ENCODE results near the gene NEUROD1. TPM values are rescaled to one million over a fixed set of nuclear protein-coding genes. Genes with fewer than 3 reads are reported as not detected.

NEUROD1 gene
- total and polyA plus RNA-seq, 9 of the 15 experiments (the other 6 are each of a cell fraction or from before 2014, with no cell fraction given), result not detected

DNA sequence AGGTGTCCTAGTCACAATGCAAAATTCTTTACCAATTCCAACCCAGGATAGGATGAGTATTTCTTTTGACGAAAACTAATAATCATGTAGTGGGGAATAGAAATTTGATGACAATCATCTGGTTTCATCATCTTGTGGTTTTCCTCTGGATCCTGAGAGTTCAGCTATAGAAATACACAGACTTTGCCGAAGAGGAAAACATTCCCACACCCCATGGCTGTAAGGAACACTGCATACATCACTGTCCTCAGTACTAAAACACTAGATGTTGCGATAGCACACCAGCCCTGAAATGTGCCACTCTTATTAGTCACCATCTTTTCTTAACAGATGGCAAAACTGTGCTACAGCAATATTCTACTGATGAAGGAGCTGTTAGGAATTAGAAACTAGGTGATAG lies 52.8 kb downstream of the NEUROD1 start:
- DNase-seq (ENCODE audit: extremely low read depth in 1 of 4, low spot score in 3 of 4) (no peak), FAIRE-seq (no peak), ATAC-seq (no peak)
- Histone ChIP-seq H3K9me1 (ENCODE audit: control insufficient read depth, insufficient read depth, low read length) (no peaks in the 10 kb centered on the region), H3K9ac (ENCODE audit: insufficient read depth in 1 of 2, low read depth in 2 of 2, low read length in 2 of 2) (no peak overlapping the region), H3K27ac (ENCODE audit: extremely low read depth, low read depth, low read length) (no peak overlapping the region), H3K36me3 (ENCODE audit: control insufficient read depth, insufficient read depth, low read length) (no peaks in the 10 kb centered on the region), H3K9me3 (replicated peaks; ENCODE audit: control insufficient read depth, insufficient read depth, low read depth, low read length) (no peaks in the 10 kb centered on the region), H2AFZ (ENCODE audit: low read depth, low read length) (no peak overlapping the region), H4K20me1 (replicated peaks; ENCODE audit: control insufficient read depth, insufficient read depth, low read length) (no peaks in the 10 kb centered on the region), H3K79me2 (ENCODE audit: control insufficient read depth, insufficient read depth, low read length) (no peaks in the 10 kb centered on the region), H3K4me3 (no peak overlapping the region), H3K4me2 (ENCODE audit: insufficient read depth, low read length) (no peak overlapping the region), H3K27me3 (ENCODE audit: control insufficient read depth in 2 of 2, insufficient read depth in 2 of 2, low read length in 2 of 2) (no peaks in the 10 kb centered on the region), H3K4me1 (replicated peaks in 1 of 2; ENCODE audit: control insufficient read depth in 2 of 2, insufficient read depth in 2 of 2, low read length in 2 of 2) (no peaks in the 10 kb centered on the region)
- ChIA-PET CTCF (ENCODE audit: low intra/inter-chr PET ratio) (no interaction called here), POLR2A (no interaction called here)
- 2% methylated on average over 3 of the region's 3 CpGs for WGBS (ENCODE audit: insufficient coverage, low coverage, missing lambda C conversion rate)
- in situ Hi-C loops (cut with MboI) (no loop called here), intact Hi-C loops (cut with micrococcal nuclease) (no loop called here)
- TF ChIP-seq SMARCB1 (IDR thresholded peaks at IDR 0.05; ENCODE audit: insufficient read length, low read depth), result no peak
- TF ChIP-seq TEAD2 (tag; IDR thresholded peaks at IDR 0.05), result no peak
- no peak for TF ChIP-seq PTRF (tag; IDR thresholded peaks at IDR 0.05)
- no peak for TF ChIP-seq NFYB (IDR thresholded peaks at IDR 0.05; ENCODE audit: extremely low read depth, insufficient read length)
- no peak for TF ChIP-seq ZBTB7A (IDR thresholded peaks at IDR 0.05; ENCODE audit: borderline replicate concordance, control insufficient read depth, low read depth, low read length)
- TF ChIP-seq HDAC1 (IDR thresholded peaks at IDR 0.05), result no peak
- no peak for TF ChIP-seq POLR2AphosphoS5 (IDR thresholded peaks at IDR 0.05; ENCODE audit: control insufficient read depth, insufficient read depth, low read depth, low read length)
- BruUV-seq (replicated peaks), result no TSS peak

DNA sequence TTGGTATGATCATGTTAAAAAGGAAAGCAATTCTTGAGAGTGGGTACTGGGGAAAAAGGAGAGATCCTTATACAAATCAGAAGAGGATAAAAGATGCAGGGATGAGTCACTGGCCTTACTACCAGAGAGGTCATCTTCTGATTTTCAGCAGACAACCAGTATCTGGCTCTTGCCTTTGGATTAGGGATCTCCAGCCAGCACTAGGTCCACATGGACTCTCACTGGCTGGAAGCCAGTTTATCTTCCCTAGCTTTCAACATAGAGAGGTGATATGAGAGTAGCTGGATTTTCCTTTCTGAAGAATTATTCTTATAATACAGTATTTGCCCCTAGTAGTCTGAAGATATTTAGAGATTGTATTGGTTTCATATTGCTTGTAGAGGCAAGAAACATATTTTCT lies 53.6 kb downstream of the NEUROD1 start:
- H3K9ac ChIP-seq (ENCODE audit: insufficient read depth in 1 of 2, low read depth in 2 of 2, low read length in 2 of 2), result no peak overlapping the region
- H2AFZ ChIP-seq (ENCODE audit: low read depth, low read length), result no peak overlapping the region
- H3K9me3 ChIP-seq (replicated peaks; ENCODE audit: control insufficient read depth, insufficient read depth, low read depth, low read length), result peaks cover 3% of the 10 kb centered on the region; the same call in 1 of the 2 replicates
- intact Hi-C loops (cut with micrococcal nuclease), result no loop called here
- no peaks in the 10 kb centered on the region for H3K79me2 ChIP-seq (ENCODE audit: control insufficient read depth, insufficient read depth, low read length)
- CTCF ChIA-PET (ENCODE audit: low intra/inter-chr PET ratio), result no interaction called here
- no peaks in the 10 kb centered on the region for H4K20me1 ChIP-seq (replicated peaks; ENCODE audit: control insufficient read depth, insufficient read depth, low read length)
- in situ Hi-C loops (cut with MboI), result no loop called here
- H3K27me3 ChIP-seq (ENCODE audit: control insufficient read depth in 2 of 2, insufficient read depth in 2 of 2, low read length in 2 of 2), result no peaks in the 10 kb centered on the region
- FAIRE-seq (no peak), DNase-seq (ENCODE audit: extremely low read depth in 1 of 4, low spot score in 3 of 4) (no peak), ATAC-seq (no peak)
- POLR2A ChIA-PET, result no interaction called here
- H3K36me3 ChIP-seq (ENCODE audit: control insufficient read depth, insufficient read depth, low read length), result no peaks in the 10 kb centered on the region
- no peaks in the 10 kb centered on the region for H3K4me1 ChIP-seq (replicated peaks in 1 of 2; ENCODE audit: control insufficient read depth in 2 of 2, insufficient read depth in 2 of 2, low read length in 2 of 2)
- H3K4me2 ChIP-seq (ENCODE audit: insufficient read depth, low read length), result no peak overlapping the region
- BruUV-seq (replicated peaks), result no TSS peak
- H3K27ac ChIP-seq (ENCODE audit: extremely low read depth, low read depth, low read length), result no peak overlapping the region
- TF ChIP-seq ELF2 (CRISPR knock-in tag; IDR thresholded peaks at IDR 0.05) (no peak), OTX1 (CRISPR knock-in tag; IDR thresholded peaks at IDR 0.05) (no peak)
- H3K4me3 ChIP-seq, result no peak overlapping the region
- no peaks in the 10 kb centered on the region for H3K9me1 ChIP-seq (ENCODE audit: control insufficient read depth, insufficient read depth, low read length)

Other genes starting within 250 kb of the NEUROD1 start
- 0.14 and 0.20 TPM in 2 replicates for gene ITGA4, start 223.1 kb downstream of the NEUROD1 start, total RNA-seq (2014; rRNA removed)
- 0.47 and 0.57 TPM in 2 replicates for gene ITGA4, start 223.1 kb downstream of the NEUROD1 start, total RNA-seq (2014; rRNA removed; fragmentation: Illumina TruSeq; extraction: Trizol)
- 0.29 and 0.41 TPM in 2 replicates for gene ITGA4, start 223.1 kb downstream of the NEUROD1 start, total RNA-seq (2015; rRNA removed; fragmentation: Illumina TruSeq; extraction: Trizol)
- gene ITGA4, start 223.1 kb downstream of the NEUROD1 start, total RNA-seq (2021), result 0.80 and 1.1 TPM in 2 replicates
- 0.46 and 0.81 TPM in 2 replicates for gene ITGA4, start 223.1 kb downstream of the NEUROD1 start, polyA plus RNA-seq (2011; rRNA removed)
- gene ITGA4, start 223.1 kb downstream of the NEUROD1 start, polyA plus RNA-seq (2014; fragmentation: Illumina TruSeq; extraction: Trizol), result 0.18 and 0.25 TPM in 2 replicates
- gene ITGA4, start 223.1 kb downstream of the NEUROD1 start, polyA plus RNA-seq (2014; fragmentation: Nextera tagmentation; extraction: Ambion mirVana), result under 1 TPM; 0.06 to 0.10 TPM
- gene ITGA4, start 223.1 kb downstream of the NEUROD1 start, polyA plus RNA-seq (2014; rRNA removed), result 0.27 and 0.45 TPM in 2 replicates
- gene CERKL, start 23.4 kb downstream of the NEUROD1 start, total RNA-seq (2014; rRNA removed), result not detected in 2 replicates
- not detected in 2 replicates for gene CERKL, start 23.4 kb downstream of the NEUROD1 start, total RNA-seq (2014; rRNA removed; fragmentation: Illumina TruSeq; extraction: Trizol)
- not detected in 2 replicates for gene CERKL, start 23.4 kb downstream of the NEUROD1 start, total RNA-seq (2015; rRNA removed; fragmentation: Illumina TruSeq; extraction: Trizol)
- gene CERKL, start 23.4 kb downstream of the NEUROD1 start, total RNA-seq (2021), result not detected in 2 replicates
- gene CERKL, start 23.4 kb downstream of the NEUROD1 start, polyA plus RNA-seq (2011; rRNA removed), result not detected in 2 replicates
- gene CERKL, start 23.4 kb downstream of the NEUROD1 start, polyA plus RNA-seq (2014; fragmentation: Illumina TruSeq; extraction: Trizol), result not detected in 2 replicates
- under 1 TPM; 0.04 to 0.08 TPM for gene CERKL, start 23.4 kb downstream of the NEUROD1 start, polyA plus RNA-seq (2014; fragmentation: Nextera tagmentation; extraction: Ambion mirVana)
- not detected in 2 replicates for gene CERKL, start 23.4 kb downstream of the NEUROD1 start, polyA plus RNA-seq (2014; rRNA removed)
- gene ITPRID2, start 211.2 kb upstream of the NEUROD1 start, total RNA-seq (2014; rRNA removed), result 38.3 and 40.9 TPM in 2 replicates
- 62.8 and 75.6 TPM in 2 replicates for gene ITPRID2, start 211.2 kb upstream of the NEUROD1 start, total RNA-seq (2014; rRNA removed; fragmentation: Illumina TruSeq; extraction: Trizol)
- 60.5 and 63.6 TPM in 2 replicates for gene ITPRID2, start 211.2 kb upstream of the NEUROD1 start, total RNA-seq (2015; rRNA removed; fragmentation: Illumina TruSeq; extraction: Trizol)
- gene ITPRID2, start 211.2 kb upstream of the NEUROD1 start, total RNA-seq (2021), result 77.8 and 89.2 TPM in 2 replicates
- 39.6 and 52.0 TPM in 2 replicates for gene ITPRID2, start 211.2 kb upstream of the NEUROD1 start, polyA plus RNA-seq (2011; rRNA removed)
- gene ITPRID2, start 211.2 kb upstream of the NEUROD1 start, polyA plus RNA-seq (2014; fragmentation: Illumina TruSeq; extraction: Trizol), result 48.6 and 64.6 TPM in 2 replicates
- 10 to 100 TPM; 18.5 to 20.3 TPM for gene ITPRID2, start 211.2 kb upstream of the NEUROD1 start, polyA plus RNA-seq (2014; fragmentation: Nextera tagmentation; extraction: Ambion mirVana)
- 42.5 and 44.2 TPM in 2 replicates for gene ITPRID2, start 211.2 kb upstream of the NEUROD1 start, polyA plus RNA-seq (2014; rRNA removed)